ENCODE data around the gene ERICH3. TPM values are rescaled to one million over a fixed set of nuclear protein-coding genes. Genes with fewer than 3 reads are reported as not detected.

The ERICH3 gene
- total RNA-seq, 1 experiment from 2014 or later = not detected

DNA sequence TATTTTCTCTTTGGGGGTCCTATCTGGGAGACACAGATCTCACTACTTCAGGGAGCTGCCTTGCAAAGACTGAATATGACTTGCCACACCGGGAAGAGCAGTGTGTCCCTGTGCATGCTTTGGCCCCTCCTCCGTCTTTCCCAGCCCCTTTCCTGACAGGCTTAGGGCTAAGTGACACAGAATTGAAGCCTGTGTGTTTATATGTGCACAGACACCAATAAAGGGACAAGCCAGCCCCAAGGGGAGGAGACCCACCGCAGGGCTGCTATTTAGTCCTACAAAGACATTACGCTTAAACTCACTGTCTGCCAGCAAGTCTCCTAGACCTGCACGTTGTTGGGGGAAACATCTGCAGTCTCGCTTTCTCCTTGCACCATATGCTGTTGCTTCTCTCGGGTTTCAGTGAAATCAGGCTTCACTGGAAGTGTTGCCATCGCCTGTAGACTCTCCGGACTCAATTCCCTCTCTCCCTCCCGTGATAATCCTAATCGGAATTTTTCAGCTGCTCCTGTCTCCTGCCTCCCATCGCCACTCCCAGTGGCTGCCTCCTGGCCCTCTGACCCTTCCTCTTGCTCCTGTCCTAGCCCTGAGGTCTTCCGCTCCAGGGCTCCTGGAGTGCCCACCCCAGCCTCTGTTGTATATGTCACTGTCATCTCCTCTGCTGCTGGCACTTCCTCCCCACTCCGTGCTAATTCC is 102.6 kb downstream of the ERICH3 start:
- in situ Hi-C loops (cut with HindIII; ENCODE audit: low pct_unique_long_range_greater_than_20kb, low sequenced_read_pairs) = no loop called here
- DNase-seq (ENCODE audit: low read depth, low spot score) = no peak

DNA sequence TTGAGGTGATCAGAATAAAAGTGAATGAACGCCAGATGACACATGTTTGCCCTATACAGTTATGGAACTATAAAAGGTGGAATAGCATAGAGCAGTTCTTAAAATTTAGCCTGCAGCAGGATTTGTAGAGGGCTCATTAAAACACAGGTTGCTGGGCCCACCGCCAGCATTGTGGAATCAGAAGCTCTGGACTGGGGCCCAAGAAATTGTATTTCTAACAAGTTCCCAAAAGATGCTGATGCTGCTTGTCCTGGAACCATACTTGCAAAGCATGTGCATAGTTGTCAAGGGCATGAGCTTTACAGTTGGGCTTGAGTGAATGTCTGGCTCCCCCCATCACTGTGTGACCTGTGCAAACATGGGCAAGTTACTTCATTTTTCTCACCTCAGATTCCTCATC is 123.7 kb downstream of the ERICH3 start:
- DNase-seq (ENCODE audit: low read depth, low spot score) = no peak
- in situ Hi-C loops (cut with HindIII; ENCODE audit: low pct_unique_long_range_greater_than_20kb, low sequenced_read_pairs) = no loop called here

GRCh38 chr1:74548961-74549750 is 124.4 kb downstream of the ERICH3 start:
- no peak for DNase-seq (ENCODE audit: low read depth, low spot score)
- in situ Hi-C loops (cut with HindIII; ENCODE audit: low pct_unique_long_range_greater_than_20kb, low sequenced_read_pairs) = no loop called here

DNA sequence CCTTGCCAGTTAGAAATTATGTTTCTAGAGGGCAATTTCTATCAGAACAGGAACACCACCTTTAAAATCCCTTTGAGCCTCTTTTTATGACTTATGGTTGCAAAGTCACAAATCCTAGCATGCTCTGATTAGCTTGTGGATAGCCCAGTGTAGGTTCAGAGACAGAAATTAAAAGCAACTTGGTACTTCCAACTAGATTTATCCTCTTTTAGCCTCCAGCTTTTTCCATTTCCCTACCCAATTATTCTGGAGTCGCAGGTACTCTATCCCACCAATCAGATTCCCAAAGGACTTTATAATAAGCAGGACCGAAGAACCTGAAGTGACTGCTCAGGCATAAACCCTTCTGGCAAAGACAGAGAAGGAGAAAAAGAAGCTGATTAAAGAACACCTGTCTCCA is 127.8 kb downstream of the ERICH3 start:
- DNase-seq (ENCODE audit: low read depth, low spot score) = no peak
- in situ Hi-C loops (cut with HindIII; ENCODE audit: low pct_unique_long_range_greater_than_20kb, low sequenced_read_pairs) = no loop called here

- in situ Hi-C loops (cut with HindIII; ENCODE audit: low pct_unique_long_range_greater_than_20kb, low sequenced_read_pairs) = no loop called here
- no peak for DNase-seq (ENCODE audit: low read depth, low spot score)
Observed at GRCh38 chr1:74534241-74534640, 139.4 kb downstream of the ERICH3 start.

GRCh38 chr1:74531796-74532195 is 141.8 kb downstream of the ERICH3 start:
- no peak for DNase-seq (ENCODE audit: low read depth, low spot score)
- in situ Hi-C loops (cut with HindIII; ENCODE audit: low pct_unique_long_range_greater_than_20kb, low sequenced_read_pairs) = no loop called here

DNA sequence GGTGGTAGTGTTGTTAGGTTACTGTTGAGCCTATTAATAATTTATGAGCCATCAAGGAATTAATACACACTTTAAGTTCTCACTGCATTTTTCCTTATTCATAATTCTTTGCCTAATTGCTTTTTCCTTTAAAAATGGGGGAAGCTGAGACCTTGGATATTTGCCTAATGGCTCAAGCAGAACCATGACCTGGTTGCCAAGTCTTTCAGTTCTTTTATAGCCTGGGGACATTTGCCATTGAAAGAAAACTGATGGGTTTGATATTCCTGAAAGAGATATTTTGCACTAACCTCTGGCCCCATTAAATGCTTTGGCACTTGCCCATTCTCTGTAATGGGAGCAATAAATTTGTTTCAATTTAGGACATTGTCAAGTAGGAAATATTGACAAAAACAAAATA is 142.7 kb downstream of the ERICH3 start:
- in situ Hi-C loops (cut with HindIII; ENCODE audit: low pct_unique_long_range_greater_than_20kb, low sequenced_read_pairs) = no loop called here
- DNase-seq (ENCODE audit: low read depth, low spot score) = no peak

GRCh38 chr1:74528123-74528522 is 145.5 kb downstream of the ERICH3 start:
- DNase-seq (ENCODE audit: low read depth, low spot score) = no peak
- in situ Hi-C loops (cut with HindIII; ENCODE audit: low pct_unique_long_range_greater_than_20kb, low sequenced_read_pairs) = no loop called here

DNA sequence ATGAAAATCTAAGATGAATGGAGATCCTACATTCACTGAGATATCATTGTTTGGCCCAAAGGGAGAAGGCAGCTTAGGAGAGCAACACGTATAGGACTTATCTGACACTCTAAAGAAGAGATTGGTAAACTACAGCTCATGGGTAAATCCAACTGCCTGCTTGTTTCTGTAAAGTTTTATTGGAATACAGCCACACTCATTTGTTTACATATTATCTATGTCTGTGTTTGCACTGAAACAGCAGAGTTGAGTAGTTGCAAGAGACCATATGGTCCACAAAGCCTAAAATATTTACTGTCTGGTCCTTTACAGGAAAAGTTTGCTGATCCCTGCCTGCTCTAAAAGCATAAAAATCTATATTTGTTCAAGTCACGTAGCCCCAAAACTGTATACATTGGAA is 146.9 kb downstream of the ERICH3 start:
- DNase-seq (ENCODE audit: low read depth, low spot score) = no peak
- in situ Hi-C loops (cut with HindIII; ENCODE audit: low pct_unique_long_range_greater_than_20kb, low sequenced_read_pairs) = no loop called here

GRCh38 chr1:74523873-74524480 is 149.6 kb downstream of the ERICH3 start:
- no peak for DNase-seq (ENCODE audit: low read depth, low spot score)
- in situ Hi-C loops (cut with HindIII; ENCODE audit: low pct_unique_long_range_greater_than_20kb, low sequenced_read_pairs) = no loop called here

- in situ Hi-C loops (cut with HindIII; ENCODE audit: low pct_unique_long_range_greater_than_20kb, low sequenced_read_pairs) = no loop called here
- DNase-seq (ENCODE audit: low read depth, low spot score) = no peak
Observed at GRCh38 chr1:74522148-74522547, 151.4 kb downstream of the ERICH3 start.

Other genes starting within 250 kb of the ERICH3 start
- not detected in 2 replicates for gene LRRC53, start 161.2 kb downstream of the ERICH3 start, total RNA-seq (2014; rRNA removed; shearing (Covaris generic))
- 27.7 and 28.3 TPM in 2 replicates for gene CRYZ, start 59.3 kb upstream of the ERICH3 start, total RNA-seq (2014; rRNA removed; shearing (Covaris generic))
- 22.6 and 30.5 TPM in 2 replicates for gene TYW3, start 59.4 kb upstream of the ERICH3 start, total RNA-seq (2014; rRNA removed; shearing (Covaris generic))